IMR-90 (cell line): ENCODE data around the gene ZNF512B. TPM values are rescaled to one million over a fixed set of nuclear protein-coding genes. Genes with fewer than 3 reads are reported as not detected.
A peak's percentile ranks its signal among the peaks of the same experiment; 100 is the strongest.

Source experiments
- ATAC-seq: fragments of 200-7000 bp; cut with Tn5 transposase; 2 replicates; pipeline ENCODE4 v1.9.1; 2020; ENCODE audit warnings: low read depth, mild to moderate bottlenecking, moderate library complexity
- BruUV-seq: library from RNA; stranded (reverse); fragments of 400-500 nt; replicated peaks from 2 replicates; lab custom pipeline; 2021; lab: Mats Ljungman, UMichigan
- CTCF ChIA-PET: fragments of 300-600 bp; formaldehyde crosslinking; extraction: SDS; loops from one replicate; lab custom pipeline; 2021; ENCODE audit warnings: antibody characterized with exemption; lab: Yijun Ruan, JAX
- POLR2A ChIA-PET: fragments of 300-600 bp; sonication (Branson Sonifier 250); formaldehyde crosslinking; loops from one replicate; lab custom pipeline; 2022; ENCODE audit warnings: antibody characterized with exemption; ENCODE audit not compliant: unreplicated experiment; lab: Charles Lee
- DNase-seq: peaks from one replicate; pipeline ENCODE4 v3.0.0; 2013
- H2AFZ ChIP-seq: replicated peaks from 2 replicates; pipeline ENCODE3; 2013; ENCODE audit warnings: low read length, mild to moderate bottlenecking; ENCODE audit not compliant: poor library complexity
- H2AK5ac ChIP-seq: 2 replicates; pipeline ENCODE4 v1.6.1; 2013; ENCODE audit warnings: low read depth, low read length, inconsistent platforms
- H2AK9ac ChIP-seq: replicated peaks from 2 replicates; pipeline ENCODE3; 2013; ENCODE audit warnings: mild to moderate bottlenecking, low read depth, low read length, moderate library complexity; ENCODE audit not compliant: poor library complexity
- H2BK120ac ChIP-seq: 2 replicates; pipeline ENCODE4 v1.6.1; 2013; ENCODE audit warnings: low read depth, low read length, inconsistent platforms
- H2BK15ac ChIP-seq: 3 replicates; pipeline ENCODE4 v1.6.1; 2013; ENCODE audit warnings: low read depth, low read length, inconsistent platforms
- H2BK20ac ChIP-seq: 2 replicates; pipeline ENCODE4 v1.6.1; 2013; ENCODE audit warnings: low read depth, mild to moderate bottlenecking, inconsistent platforms, low read length, moderate library complexity
- H2BK5ac ChIP-seq: 2 replicates; pipeline ENCODE4 v1.6.1; 2013; ENCODE audit warnings: mild to moderate bottlenecking, low read depth, low read length, inconsistent platforms; ENCODE audit not compliant: poor library complexity, severe bottlenecking
- H3K14ac ChIP-seq: replicated peaks from 2 replicates; pipeline ENCODE4 v1.6.1; 2013; ENCODE audit warnings: low read depth, low read length, inconsistent platforms
- H3K18ac ChIP-seq: 2 replicates; pipeline ENCODE4 v1.6.1; 2013; ENCODE audit warnings: low read depth, low read length, control low read depth
- H3K23ac ChIP-seq: 2 replicates; pipeline ENCODE4 v1.6.1; 2013; ENCODE audit warnings: low read depth, low read length, inconsistent platforms
- H3K27ac ChIP-seq: 2 replicates; pipeline ENCODE4 v1.5.1; 2013; ENCODE audit warnings: mild to moderate bottlenecking, control low read depth, low read length; ENCODE audit not compliant: insufficient read depth
- H3K27me3 ChIP-seq: 2 replicates; pipeline ENCODE4 v1.6.1; 2013; ENCODE audit warnings: low read length; ENCODE audit not compliant: control insufficient read depth, insufficient read depth
- H3K36me3 ChIP-seq: 2 replicates; pipeline ENCODE4 v1.6.1; 2013; ENCODE audit warnings: low read length, mixed read lengths; ENCODE audit not compliant: control insufficient read depth, insufficient read depth
- H3K4ac ChIP-seq: 2 replicates; pipeline ENCODE4 v1.6.1; 2013; ENCODE audit warnings: low read depth, low read length, inconsistent platforms
- H3K4me1 ChIP-seq: 2 replicates; pipeline ENCODE4 v1.6.1; 2013; ENCODE audit warnings: low read length, mixed read lengths; ENCODE audit not compliant: control insufficient read depth, insufficient read depth
- H3K4me2 ChIP-seq: 2 replicates; pipeline ENCODE4 v1.6.1; 2013; ENCODE audit warnings: low read depth, mild to moderate bottlenecking, control low read depth, low read length, moderate library complexity
- H3K4me3 ChIP-seq: 2 replicates; pipeline ENCODE4 v1.5.1; 2013; ENCODE audit warnings: low read depth, mild to moderate bottlenecking, control low read depth, low read length, moderate library complexity; ENCODE audit not compliant: insufficient read depth
- H3K56ac ChIP-seq: 2 replicates; pipeline ENCODE4 v1.6.1; 2013; ENCODE audit warnings: low read length, inconsistent platforms; ENCODE audit not compliant: insufficient read depth; ENCODE audit errors: extremely low read depth
- H3K79me1 ChIP-seq, 2 experiments: 2 replicates each; pipeline ENCODE4 v1.6.1; 2013; ENCODE audit warnings: low read length in 2 of 2, inconsistent platforms in 1 of 2, low read depth in 1 of 2
- H3K9ac ChIP-seq: 2 replicates; pipeline ENCODE4 v1.6.1; 2013; ENCODE audit warnings: low read depth, low read length, control low read depth
- H3K9me1 ChIP-seq: 2 replicates; pipeline ENCODE4 v1.6.1; 2013; ENCODE audit warnings: low read length, inconsistent platforms; ENCODE audit not compliant: insufficient read depth
- H3K9me3 ChIP-seq: 2 replicates; pipeline ENCODE4 v1.6.1; 2013; ENCODE audit warnings: low read length; ENCODE audit not compliant: control insufficient read depth, insufficient read depth
- H4K20me1 ChIP-seq: 2 replicates; pipeline ENCODE4 v1.6.1; 2013; ENCODE audit warnings: low read length, inconsistent platforms; ENCODE audit not compliant: insufficient read depth
- H4K5ac ChIP-seq: 2 replicates; pipeline ENCODE4 v1.6.1; 2013; ENCODE audit warnings: mild to moderate bottlenecking, low read depth, low read length, control low read depth
- H4K8ac ChIP-seq, 2 experiments: 2 replicates each; pipeline ENCODE4 v1.6.1; 2013; ENCODE audit warnings: low read depth in 2 of 2, low read length in 2 of 2, control low read depth in 1 of 2, inconsistent platforms in 1 of 2
- H4K91ac ChIP-seq: 2 replicates; pipeline ENCODE4 v1.6.1; 2013; ENCODE audit warnings: low read depth, low read length, inconsistent platforms; ENCODE audit not compliant: insufficient read depth
- CHD1 ChIP-seq: IDR thresholded peaks from 2 replicates; pipeline ENCODE4 v1.6.1; 2012; ENCODE audit warnings: low read depth, low read length, improper control_type of control experiment
- FOS ChIP-seq: fragments of 150-350 bp; IDR thresholded peaks from 2 replicates; pipeline ENCODE4 v1.6.1; 2016; ENCODE audit warnings: low read depth, low read length
- MXI1 ChIP-seq: IDR thresholded peaks from 2 replicates; pipeline ENCODE4 v1.6.1; 2012; ENCODE audit warnings: low read depth, mild to moderate bottlenecking, low read length, moderate library complexity, borderline replicate concordance
- RAD21 ChIP-seq: IDR thresholded peaks from 2 replicates; pipeline ENCODE4 v1.6.1; 2012; ENCODE audit warnings: low read length, improper control_type of control experiment
- RCOR1 ChIP-seq: IDR thresholded peaks from 2 replicates; pipeline ENCODE4 v1.6.1; 2012; ENCODE audit warnings: mild to moderate bottlenecking, low read length, improper control_type of control experiment; ENCODE audit not compliant: insufficient replicate concordance
- SMC3 ChIP-seq: fragments of 150-350 bp; IDR thresholded peaks from 2 replicates; pipeline ENCODE4 v1.6.1; 2016; ENCODE audit warnings: low read depth, mild to moderate bottlenecking, antibody characterized with exemption, low read length, moderate library complexity
- WGBS, 2 experiments: methylation state at CpG; one replicate each; pipeline versions ENCODE4 v1.1.5 to v1.1.7; 2013; ENCODE audit warnings: missing lambda C conversion rate in 2 of 2; ENCODE audit not compliant: insufficient read length in 1 of 2; ENCODE audit errors: extremely low coverage in 2 of 2; 5-methylcytosine and 5-hydroxymethylcytosine counted together
- dilution Hi-C: fragments of 300-500 bp; cut with HindIII; formaldehyde crosslinking; loops from one replicate; pipeline ENCODE4 v1.14.3; 2018; ENCODE audit warnings: low sequenced_read_pairs; ENCODE audit not compliant: unreplicated experiment
- in situ Hi-C: fragments of 300-500 bp; cut with MboI; formaldehyde crosslinking; loops from 3 replicates; pipeline ENCODE4 v1.14.3; 2019; ENCODE audit warnings: low sequenced_read_pairs, inconsistent platforms, mixed read lengths
- intact Hi-C: fragments of 100-400 bp; cut with micrococcal nuclease; formaldehyde crosslinking; loops from 2 replicates; pipeline ENCODE4 v1.10.0; 2022
- polyA plus RNA-seq, 3 experiments: library from polyadenylated mRNA; depleted of rRNA; stranded (reverse); fragments of >200 nt; gene quantifications; 2 replicates each; pipeline ENCODE4 v1.2.3, GENCODE V29; 2012; ENCODE audit warnings: low replicate concordance in 1 of 3
- total RNA-seq: library from RNA; depleted of rRNA; stranded (reverse); fragments of >200 nt; gene quantifications from 2 replicates; pipeline ENCODE4 v1.2.3, GENCODE V29; 2012
- TF ChIP-seq, protein P1 (sequence below): conservative IDR thresholded peaks from 2 replicates; pipeline ENCODE4 v1.5.1; 2012; ENCODE audit warnings: mild to moderate bottlenecking, low read depth, low read length, improper control_type of control experiment

The ZNF512B gene
- total and polyA plus RNA-seq, 2 of the 4 experiments (the other 2 are of a cell fraction), result 6.5 to 15.6 TPM

GRCh38 chr20:63933646-63934045 lies 36.1 kb downstream of the ZNF512B start:
- H2AK9ac ChIP-seq, result no peak overlapping the region
- CTCF ChIA-PET, result no interaction called here
- no peak overlapping the region for H2AFZ ChIP-seq
- no peak overlapping the region for H3K4ac ChIP-seq
- peaks cover 51% of the 10 kb centered on the region for H4K20me1 ChIP-seq
- no peak overlapping the region for H2AK5ac ChIP-seq
- no peak overlapping the region for H3K14ac ChIP-seq
- no peak for DNase-seq
- H3K4me1 ChIP-seq, result no peaks in the 10 kb centered on the region
- ATAC-seq, result no peak
- H3K9ac ChIP-seq, result no peak overlapping the region
- H3K4me2 ChIP-seq, result no peak overlapping the region
- H4K8ac ChIP-seq, result no peak overlapping the region
- H2BK5ac ChIP-seq, result no peak overlapping the region
- no peak overlapping the region for H3K4me3 ChIP-seq
- no peak for TF ChIP-seq RCOR1
- TF ChIP-seq CHD1, result no peak
- TF ChIP-seq SMC3, result no peak
- TF ChIP-seq RAD21, result no peak
- TF ChIP-seq, protein P1, sequence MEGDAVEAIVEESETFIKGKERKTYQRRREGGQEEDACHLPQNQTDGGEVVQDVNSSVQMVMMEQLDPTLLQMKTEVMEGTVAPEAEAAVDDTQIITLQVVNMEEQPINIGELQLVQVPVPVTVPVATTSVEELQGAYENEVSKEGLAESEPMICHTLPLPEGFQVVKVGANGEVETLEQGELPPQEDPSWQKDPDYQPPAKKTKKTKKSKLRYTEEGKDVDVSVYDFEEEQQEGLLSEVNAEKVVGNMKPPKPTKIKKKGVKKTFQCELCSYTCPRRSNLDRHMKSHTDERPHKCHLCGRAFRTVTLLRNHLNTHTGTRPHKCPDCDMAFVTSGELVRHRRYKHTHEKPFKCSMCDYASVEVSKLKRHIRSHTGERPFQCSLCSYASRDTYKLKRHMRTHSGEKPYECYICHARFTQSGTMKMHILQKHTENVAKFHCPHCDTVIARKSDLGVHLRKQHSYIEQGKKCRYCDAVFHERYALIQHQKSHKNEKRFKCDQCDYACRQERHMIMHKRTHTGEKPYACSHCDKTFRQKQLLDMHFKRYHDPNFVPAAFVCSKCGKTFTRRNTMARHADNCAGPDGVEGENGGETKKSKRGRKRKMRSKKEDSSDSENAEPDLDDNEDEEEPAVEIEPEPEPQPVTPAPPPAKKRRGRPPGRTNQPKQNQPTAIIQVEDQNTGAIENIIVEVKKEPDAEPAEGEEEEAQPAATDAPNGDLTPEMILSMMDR, result no peak
- no peak for TF ChIP-seq FOS
- no peak for TF ChIP-seq MXI1
- no peaks in the 10 kb centered on the region for H3K27me3 ChIP-seq
- H3K36me3 ChIP-seq, result peaks cover 63% of the 10 kb centered on the region
- no peak overlapping the region for H3K23ac ChIP-seq
- no peak overlapping the region for H2BK15ac ChIP-seq
- no peak overlapping the region for H3K27ac ChIP-seq
- H4K5ac ChIP-seq, result no peak overlapping the region
- H3K9me1 ChIP-seq, result peaks cover 12% of the 10 kb centered on the region; the same call in 1 of the 2 replicates
- intact Hi-C loops (no loop called here), in situ Hi-C loops (no loop called here), dilution Hi-C loops (no loop called here)
- 83% methylated on average over 3 of the region's 5 CpGs; no CpG with 5 or more reads in 1 of the 2 experiments for WGBS, 2 experiments
- H3K9me3 ChIP-seq, result no peaks in the 10 kb centered on the region
- peaks cover 34 to 45% of the 10 kb centered on the region in 2 experiments for H3K79me1 ChIP-seq
- H4K91ac ChIP-seq, result no peak overlapping the region
- no peak overlapping the region for H2BK120ac ChIP-seq
- BruUV-seq, result TSS peak; percentile 52
- no peak overlapping the region for H3K18ac ChIP-seq
- no peak overlapping the region for H2BK20ac ChIP-seq
- H3K56ac ChIP-seq, result no peak overlapping the region
- POLR2A ChIA-PET, result no interaction called here
